H54 (cell line): ENCODE results near the gene ZNF74.

Experiments
- DNase-seq: peaks from one replicate; pipeline ENCODE4 v3.0.0; 2011; ENCODE audit warnings: low spot score, mixed read lengths; ENCODE audit not compliant: insufficient read length
- FAIRE-seq: peaks from 3 replicates; lab custom pipeline; 2011; peaks lifted over from hg19 to GRCh38; lab: Jason Lieb, UNC
- POLR2A ChIP-seq: IDR thresholded peaks from 2 replicates; pipeline ENCODE4 v1.6.1; 2011; ENCODE audit warnings: low read depth, mild to moderate bottlenecking, low read length

Gene ZNF74

DNA sequence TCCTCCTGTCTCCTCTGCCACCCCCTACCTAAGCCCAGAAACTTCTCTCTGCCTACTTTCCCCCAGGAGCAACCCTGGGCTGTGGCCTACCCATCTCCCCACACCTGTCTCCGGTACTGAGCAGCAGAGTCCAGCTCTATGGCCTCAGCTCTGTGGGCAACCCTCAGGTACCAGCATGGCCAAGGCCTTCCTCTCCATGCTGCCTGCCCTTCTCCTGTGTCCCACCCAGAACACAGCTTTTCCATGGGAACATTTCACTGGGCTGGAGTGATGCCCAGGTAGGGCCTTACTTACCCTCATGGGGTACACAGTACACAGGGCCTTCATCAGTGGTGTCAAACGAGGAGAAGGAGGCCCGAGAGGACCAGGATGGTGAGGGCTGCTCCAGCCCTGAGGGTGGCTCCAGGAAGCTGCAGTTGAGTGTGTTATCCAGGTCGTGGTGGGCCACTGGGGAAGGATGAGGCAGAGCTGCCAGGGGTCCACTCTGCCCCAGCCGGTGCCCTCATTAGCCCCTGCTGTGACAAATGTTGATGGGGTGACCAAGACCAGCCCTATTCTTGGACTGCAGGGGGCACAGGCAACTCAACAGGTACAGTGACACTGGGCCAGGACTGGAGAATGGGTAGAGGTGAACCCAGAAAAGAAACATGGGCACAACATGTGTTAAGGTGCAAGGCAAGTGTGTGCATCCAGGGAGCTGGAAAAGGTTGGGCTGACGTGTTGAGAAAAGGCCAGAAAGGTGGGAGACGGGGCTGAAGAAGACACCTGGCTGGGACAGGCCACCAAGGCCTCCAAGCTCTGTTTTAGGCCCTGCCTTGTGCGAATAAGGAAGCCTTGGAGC lies 33.4 kb downstream of the ZNF74 start:
- DNase-seq (no peak), FAIRE-seq (no peak)
- no peak for TF ChIP-seq POLR2A

DNA sequence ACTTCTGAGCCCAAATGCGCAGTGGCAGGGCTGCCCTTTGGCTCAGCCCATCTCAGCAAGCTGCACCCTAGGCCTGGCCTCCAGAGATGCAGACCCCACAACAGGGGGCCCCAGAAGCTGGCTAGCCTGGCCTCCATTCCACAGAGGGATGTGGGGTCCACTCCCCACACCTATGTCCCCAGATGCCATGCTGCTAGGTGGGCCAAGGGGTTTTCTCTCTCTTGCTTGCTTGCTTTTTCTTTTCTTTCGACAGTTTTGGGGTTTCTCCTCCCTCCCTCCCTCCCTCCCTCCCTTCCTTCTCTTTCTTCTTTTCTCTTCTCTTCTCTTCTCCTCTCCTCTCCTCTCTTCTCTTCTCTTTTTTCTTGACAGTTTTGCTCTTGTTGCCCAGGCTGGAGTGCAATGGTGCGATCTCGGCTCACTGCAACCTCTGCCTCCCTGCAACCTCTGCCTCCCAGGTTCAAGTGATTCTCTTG lies 34.0 kb downstream of the ZNF74 start:
- DNase-seq (no peak), FAIRE-seq (no peak)
- TF ChIP-seq POLR2A: no peak

DNA sequence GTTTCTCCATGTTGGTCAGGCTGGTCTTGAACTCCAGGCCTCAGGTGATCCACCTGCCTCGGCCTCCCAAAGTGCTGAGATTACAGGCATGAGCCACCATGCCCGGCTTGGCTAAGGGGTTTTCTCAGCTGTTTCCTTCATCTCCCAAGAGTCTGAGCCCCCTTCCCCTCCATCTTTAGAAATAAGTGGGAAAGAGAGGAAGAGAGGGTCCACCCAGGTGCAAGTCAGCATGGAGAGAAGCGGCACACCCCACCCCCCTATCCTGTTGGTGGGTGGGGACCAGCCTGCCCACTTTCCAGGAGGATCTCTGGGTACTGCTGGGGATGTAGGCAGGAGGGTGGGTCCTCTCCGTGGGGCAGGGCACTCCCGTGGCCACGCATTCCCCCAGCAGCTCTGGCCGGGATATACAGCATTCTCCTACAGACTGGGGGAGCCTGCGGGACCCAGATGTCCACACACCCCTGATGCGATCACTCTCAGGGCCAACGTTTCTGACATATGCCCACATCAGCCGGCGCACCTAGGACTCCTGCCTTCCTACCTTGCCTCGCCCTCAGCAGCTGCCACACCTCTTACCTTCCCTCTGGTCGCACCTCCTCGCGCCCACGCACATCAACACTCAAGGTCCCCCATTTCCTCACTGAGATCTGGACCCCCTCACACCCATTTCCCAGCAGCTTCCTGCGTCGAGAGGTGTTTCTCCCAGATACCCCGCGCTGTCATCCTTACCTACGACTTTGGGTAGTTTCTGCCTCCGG lies 34.7 kb downstream of the ZNF74 start:
- no peak for DNase-seq
- no peak for FAIRE-seq

DNA sequence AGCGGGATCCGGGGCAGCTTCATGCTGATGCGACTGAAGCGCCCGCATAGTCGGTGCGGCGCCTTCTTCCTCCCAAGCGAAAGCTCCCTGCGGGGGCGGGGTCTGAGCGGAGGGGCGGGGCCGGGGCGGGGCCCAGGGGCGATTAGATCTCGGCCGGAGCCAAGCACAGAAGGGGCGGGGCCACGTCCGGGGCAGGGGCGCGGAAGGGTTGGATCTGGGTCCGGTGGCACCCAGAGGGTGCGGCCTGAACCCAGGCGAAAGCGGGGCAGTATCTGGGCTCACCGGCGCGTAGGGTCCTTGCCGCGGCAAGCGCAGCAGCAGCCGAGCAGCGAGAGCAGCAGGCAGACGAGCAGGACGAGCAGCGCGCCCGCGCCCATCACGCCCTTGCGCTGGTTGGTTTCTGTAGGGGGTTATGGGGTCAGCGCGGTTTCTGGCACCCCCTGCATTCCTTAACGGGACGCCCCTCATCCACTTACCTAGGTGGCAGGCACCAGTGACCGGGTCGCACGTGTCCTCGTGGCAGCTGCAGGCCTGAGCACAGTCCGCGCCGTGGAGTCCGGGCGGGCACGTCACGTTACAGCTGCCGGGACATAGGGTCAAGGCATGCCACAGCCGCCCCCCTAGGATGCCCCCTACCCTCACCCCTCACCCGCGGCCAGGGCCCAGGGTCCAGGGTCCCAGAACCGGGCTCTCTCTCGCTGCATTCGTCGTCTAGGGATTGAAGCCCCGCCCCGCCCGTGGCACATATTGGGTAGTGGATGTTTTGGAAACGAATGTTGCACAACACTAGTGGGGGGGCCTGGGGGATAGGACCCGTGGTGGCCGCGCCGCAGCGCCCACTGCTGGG lies 35.5 kb downstream of the ZNF74 start:
- DNase-seq (no peak), FAIRE-seq (no peak)
- TF ChIP-seq POLR2A: no peak

More for the DNA sequence above, 34.7 kb downstream of the ZNF74 start:
- TF ChIP-seq POLR2A: no peak

DNA sequence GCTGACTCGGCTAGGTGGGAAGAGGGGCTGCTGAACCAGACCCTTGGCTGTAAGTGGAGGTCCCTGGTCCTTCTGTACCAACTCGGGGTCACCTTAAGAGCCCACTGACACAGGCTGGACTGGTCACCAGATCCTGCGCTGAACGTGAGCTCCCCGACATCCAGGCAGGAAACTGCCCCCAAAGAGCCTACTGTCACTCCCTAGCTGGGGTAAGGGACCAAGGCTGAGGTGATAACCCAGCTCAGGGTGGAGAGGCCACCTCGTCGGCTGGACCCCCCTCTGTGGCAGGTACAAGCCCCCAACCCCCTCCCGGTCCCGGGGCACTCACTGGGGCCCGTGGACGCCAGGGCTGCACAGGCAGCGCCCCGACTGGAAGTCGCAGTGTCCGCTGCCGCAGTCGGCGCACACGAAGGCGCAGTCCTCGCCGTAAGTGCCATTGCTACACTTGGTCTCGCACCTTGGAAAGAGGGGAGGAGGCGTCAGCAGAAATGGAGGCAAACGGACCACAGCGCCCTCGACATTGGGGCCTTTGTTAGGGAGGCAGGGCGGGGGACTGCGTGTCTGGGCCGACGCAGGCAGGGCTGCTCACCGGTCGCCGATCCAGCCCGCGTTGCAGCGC lies 36.3 kb downstream of the ZNF74 start:
- FAIRE-seq (no peak), DNase-seq (no peak)
- TF ChIP-seq POLR2A: no peak

DNA sequence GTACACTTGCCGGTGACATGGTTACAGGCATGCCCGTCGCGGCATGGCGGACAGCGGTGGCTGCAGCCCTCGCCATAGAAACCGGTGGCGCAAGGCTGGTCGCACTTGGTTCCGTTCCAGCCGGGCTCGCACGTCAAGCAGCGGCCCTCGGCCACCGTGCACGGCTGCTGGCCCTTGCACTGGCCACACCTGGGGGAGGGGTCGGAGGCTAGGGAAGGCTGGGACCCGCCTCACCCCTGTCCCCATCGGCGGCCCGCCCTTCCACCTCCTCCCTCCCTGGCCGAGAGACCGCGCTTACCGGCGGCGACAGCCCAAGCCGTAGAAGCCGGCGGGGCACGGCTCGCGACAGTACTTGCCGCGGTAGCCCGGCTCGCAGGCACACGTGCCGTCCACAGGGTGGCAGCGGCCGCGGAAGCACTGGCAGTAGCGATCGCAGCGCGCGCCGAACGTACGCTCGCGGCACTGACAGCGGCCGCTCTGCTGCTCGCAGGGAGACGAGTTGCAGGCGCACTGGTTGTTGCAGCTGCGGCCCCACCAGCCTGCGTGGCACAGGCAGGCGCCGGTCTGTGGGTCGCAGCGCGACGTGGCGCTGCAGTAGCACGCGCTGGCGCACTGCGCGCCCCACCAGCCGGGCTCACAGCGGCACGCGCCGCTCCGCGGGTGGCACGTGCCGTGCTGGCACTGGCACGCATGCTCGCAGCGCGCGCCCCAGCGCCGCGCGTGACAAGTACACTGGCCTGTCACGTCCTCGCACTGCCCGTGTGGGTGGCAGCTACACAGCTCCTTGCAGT lies 37.0 kb downstream of the ZNF74 start:
- DNase-seq: no peak
- FAIRE-seq: no peak
- TF ChIP-seq POLR2A: no peak

DNA sequence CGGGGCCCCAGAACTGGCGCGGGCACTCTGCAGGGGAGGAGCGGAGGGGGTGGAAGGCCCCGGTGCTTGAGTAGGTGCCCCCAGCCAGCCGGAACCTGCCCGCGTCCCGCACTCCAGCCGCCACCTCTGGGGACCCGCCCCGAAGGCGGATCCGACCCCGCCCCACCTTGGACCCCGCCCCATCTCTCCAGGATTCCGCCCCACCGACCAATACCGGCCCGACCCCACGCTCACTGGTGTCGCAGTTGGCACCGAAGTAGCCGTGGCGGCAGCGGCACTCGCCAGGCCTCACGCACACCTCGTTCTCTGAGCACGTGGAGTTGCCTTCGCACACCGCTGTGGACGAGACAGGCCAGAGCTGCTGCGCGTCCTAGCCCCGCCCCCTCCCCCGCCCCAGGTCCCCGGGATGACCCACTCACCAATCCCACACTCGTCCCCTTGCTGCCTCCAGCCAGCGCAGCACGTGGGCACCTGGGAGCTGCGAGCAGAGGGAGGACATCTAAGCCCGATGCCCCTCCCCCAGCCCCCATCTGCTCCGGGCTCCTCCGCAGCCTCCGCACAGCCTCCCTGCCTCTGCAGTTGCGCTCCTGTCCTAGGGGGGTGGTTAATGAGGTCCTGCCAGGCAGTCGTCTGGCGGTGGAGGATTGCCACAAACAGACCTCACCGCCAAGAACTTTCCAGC lies 37.7 kb downstream of the ZNF74 start:
- DNase-seq (no peak), FAIRE-seq (no peak)
- TF ChIP-seq POLR2A: no peak

DNA sequence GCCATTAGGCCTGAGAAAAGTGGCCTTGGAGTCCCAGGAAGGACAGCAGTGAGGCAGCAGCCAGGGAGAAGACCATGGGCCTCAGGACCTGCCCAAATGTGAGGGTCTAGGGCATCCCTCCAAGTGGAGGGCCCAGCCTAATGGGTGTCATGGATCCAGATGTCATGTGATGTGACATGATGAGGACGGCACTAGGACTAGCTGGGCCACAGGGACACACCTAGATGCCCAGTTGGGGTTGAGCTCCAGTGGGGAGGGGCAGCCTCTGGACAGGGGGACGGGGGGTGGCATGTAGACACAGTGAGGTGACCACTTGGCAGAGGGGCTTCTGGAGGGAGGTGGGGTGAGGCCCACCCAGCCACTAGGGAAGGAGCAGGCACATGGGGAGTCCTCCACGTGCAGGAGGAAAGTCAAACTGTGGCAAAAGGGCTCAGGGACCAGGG lies 38.3 kb downstream of the ZNF74 start:
- FAIRE-seq: no peak
- TF ChIP-seq POLR2A: no peak
- no peak for DNase-seq

DNA sequence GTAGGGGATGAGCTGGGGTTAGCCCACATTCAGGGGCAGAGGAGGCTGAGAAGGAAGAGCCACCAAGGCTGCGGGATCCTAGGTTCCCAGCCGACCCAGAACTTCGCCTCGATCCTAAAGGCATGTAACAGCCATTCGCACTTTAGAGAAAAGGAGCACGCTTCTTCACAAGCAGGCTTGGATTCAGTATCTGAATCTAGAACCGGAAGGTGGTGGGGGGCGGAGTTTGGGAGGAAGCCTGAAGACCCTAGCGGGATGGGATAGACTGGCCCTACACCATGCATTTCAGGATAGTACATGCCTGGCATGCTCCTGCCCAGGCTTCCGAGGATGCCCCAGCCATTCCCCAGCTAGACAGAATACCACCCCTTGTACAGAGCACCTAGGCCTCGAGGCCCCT lies 39.2 kb downstream of the ZNF74 start:
- no peak for TF ChIP-seq POLR2A
- DNase-seq (no peak), FAIRE-seq (no peak)

DNA sequence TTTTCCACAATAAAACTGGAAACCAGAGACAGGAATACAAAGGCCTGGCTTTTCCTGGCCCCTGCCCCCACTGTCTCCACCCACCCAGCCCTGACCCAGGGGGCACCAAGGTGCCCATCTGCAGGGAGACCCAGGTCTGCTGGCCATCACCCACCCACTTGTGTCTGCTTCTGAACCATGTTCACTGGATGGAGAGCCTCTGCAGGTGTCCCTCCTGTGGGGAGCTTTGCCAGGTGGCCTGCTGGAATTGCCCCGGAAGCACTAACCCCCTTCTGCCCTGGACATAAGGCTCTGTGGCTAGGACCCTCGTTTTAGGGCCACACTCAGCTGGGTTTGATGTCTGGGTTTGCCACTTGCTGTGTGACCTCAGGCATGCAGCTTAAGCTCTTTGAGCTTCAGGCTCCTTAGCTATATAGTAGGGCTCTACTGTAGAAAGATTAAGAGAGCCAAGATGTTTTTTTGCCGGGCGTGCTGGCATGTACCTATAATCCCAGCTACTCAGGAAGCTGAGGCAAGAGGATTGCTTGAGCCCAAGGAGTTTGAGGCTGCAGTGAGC lies 39.8 kb downstream of the ZNF74 start:
- no peak for FAIRE-seq
- no peak for DNase-seq
- TF ChIP-seq POLR2A: no peak

DNA sequence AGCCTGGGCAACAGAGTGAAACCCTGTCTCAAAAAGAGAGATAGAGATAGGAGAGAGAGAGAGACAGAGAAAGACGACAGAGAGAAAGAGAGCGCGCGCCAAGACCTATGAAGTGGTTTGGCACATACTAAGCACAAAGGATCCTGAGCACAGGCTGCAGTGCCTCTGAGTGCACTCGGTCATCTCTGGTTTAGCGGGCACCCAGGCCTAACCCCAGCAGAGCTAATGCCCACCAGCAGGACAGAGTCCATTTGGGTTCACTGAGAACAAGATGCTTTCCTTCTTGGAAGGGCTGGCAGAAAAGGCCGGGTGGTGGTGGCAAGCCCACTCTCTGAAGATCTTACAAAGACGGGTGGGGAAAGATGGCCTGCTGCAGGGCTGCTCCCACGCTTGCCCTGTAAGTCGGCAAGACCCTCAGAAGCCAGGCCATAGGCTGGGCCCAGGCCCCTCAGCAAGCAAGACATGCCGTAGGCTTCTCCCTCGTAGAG lies 40.4 kb downstream of the ZNF74 start:
- DNase-seq (no peak), FAIRE-seq (no peak)
- no peak for TF ChIP-seq POLR2A
